Omental fat pad (tissue), 4 donors: Measurements from ENCODE around the gene ATG2B. TPM values are rescaled to one million over a fixed set of nuclear protein-coding genes. Genes with fewer than 3 reads are reported as not detected.

Source experiments
- ATAC-seq: fragments of 150-250 bp; one replicate; pipeline ENCODE4 v1.9.1; 2016; ENCODE audit warnings: mild to moderate bottlenecking, moderate library complexity; ENCODE audit not compliant: low FRiP score
- DNase-seq: peaks from one replicate; pipeline ENCODE4 v3.0.0-alpha.2; 2019; ENCODE audit warnings: low spot score
- total RNA-seq, 4 donors: library from RNA; depleted of rRNA; stranded (reverse); fragments of >200 nt; gene quantifications; one replicate each; pipeline ENCODE4 v1.1.0, GENCODE V29; 2016
- TF ChIP-seq, protein P1 (sequence below), 3 donors: fragments of 450-650 bp; IDR thresholded peaks; one replicate each; pipeline ENCODE4 v1.5.1; 2016 to 2017; ENCODE audit warnings: antibody characterized with exemption in 3 of 3, mild to moderate bottlenecking in 3 of 3, moderate library complexity in 2 of 3

Gene ATG2B
- total RNA-seq, 4 donors from 2014 or later = 22.9 to 33.1 (median 27.3) TPM

DNA sequence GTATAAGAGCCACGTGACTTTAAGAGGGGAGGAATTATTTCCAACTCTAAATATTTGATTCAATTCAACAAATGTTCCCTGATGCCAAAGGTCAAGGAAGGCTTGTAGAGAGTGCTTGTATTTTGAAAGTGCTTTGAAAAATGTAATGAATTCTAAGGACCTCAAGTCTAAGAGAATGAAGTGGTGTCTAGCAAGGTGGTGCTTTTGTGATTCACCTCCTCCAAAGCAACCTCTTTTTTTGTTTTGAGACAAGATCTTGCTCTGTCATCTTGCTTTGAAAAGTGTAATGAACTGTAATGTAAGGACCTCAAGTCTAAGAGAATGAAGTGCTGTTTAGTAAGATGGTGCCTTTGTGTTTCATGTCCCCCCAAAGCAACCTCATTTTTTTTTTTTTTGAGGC, 42.5 kb upstream of the ATG2B start:
- TF ChIP-seq, protein P1, sequence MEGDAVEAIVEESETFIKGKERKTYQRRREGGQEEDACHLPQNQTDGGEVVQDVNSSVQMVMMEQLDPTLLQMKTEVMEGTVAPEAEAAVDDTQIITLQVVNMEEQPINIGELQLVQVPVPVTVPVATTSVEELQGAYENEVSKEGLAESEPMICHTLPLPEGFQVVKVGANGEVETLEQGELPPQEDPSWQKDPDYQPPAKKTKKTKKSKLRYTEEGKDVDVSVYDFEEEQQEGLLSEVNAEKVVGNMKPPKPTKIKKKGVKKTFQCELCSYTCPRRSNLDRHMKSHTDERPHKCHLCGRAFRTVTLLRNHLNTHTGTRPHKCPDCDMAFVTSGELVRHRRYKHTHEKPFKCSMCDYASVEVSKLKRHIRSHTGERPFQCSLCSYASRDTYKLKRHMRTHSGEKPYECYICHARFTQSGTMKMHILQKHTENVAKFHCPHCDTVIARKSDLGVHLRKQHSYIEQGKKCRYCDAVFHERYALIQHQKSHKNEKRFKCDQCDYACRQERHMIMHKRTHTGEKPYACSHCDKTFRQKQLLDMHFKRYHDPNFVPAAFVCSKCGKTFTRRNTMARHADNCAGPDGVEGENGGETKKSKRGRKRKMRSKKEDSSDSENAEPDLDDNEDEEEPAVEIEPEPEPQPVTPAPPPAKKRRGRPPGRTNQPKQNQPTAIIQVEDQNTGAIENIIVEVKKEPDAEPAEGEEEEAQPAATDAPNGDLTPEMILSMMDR (IDR thresholded peaks at IDR 0.05) = no peak
- ATAC-seq (no peak), DNase-seq (no peak)

DNA sequence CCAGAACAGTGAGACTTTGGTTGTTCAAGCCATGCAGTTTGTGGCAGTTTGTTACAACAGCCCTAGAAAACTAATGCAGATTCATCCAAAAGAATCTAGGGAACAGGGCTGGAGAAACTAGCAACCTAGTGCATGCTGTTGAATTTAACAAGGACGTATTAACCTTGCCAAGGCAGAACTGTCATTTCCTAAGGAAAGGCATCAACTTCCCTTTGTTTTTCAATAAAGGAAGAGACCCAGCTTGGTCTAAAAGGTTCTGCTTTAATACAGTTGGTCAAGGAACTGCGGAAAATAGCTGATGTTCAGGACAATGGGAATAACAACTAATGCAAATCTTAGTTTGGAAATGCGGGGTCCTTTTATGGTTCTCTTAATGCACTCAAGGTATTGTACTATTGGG, 40.3 kb upstream of the ATG2B start:
- ATAC-seq = no peak
- DNase-seq = no peak
- TF ChIP-seq, protein P1 (IDR thresholded peaks at IDR 0.05) = no peak

DNA sequence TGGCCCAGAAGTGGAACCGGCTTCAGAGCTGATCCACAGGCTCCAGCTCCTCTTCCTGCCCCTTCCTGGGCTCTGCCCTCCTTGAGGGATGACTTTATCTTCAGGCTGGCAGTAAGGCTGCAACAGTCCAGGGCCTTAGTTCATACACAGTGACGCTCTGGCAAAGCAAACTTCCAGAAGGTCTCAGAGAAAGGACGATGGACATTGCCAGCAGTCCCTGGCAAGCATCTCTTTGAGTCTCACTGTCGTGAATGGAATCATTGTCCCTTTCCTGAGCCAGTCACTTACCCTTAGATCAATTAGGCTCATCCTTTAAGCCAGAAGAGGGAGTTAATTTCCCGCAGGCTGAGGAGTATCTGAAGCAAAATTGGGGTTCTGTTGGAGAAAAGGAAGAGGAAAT, 37.4 kb upstream of the ATG2B start:
- TF ChIP-seq, protein P1 (IDR thresholded peaks at IDR 0.05) = no peak
- DNase-seq = no peak
- no peak for ATAC-seq

DNA sequence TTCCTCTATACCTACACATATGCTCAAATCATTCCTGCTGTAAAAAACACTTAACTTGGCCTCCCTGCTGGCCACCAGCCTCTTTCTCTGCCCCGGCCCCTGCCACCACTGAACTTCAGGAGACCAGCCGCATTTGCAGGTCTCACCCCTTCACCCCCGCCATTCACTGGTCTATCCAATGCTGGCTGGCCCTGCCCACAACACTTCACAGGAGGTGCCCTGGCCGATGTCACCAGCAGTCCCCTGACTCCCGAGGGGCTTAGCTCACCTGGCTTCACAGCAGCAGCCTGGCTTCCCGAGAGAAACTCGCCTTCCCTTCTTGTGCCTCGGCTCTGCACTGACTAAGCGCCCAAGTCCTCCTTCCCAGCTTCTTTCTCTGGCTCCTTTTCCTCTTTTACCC, 36.3 kb upstream of the ATG2B start:
- TF ChIP-seq, protein P1 (IDR thresholded peaks at IDR 0.05) = no peak
- DNase-seq = no peak
- ATAC-seq = no peak

DNA sequence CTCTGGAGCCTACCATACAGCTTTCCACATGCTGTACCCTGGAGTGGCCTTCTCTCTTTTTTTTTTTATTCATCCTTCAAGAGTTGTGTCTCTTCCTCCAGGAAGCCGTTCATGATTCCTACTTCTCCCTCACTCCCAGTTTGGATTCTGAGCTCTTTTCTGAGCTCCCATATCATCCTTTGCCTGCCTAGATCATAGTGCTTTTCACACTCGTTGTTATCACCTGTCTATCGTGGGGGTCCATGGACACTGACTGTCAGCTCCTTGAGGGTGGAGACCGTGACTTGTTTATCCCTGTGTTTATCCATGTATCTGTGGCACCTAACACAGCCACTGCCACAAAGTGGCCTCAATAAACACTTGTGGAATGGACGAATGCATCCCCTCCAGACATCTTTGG, 35.8 kb upstream of the ATG2B start:
- TF ChIP-seq, protein P1 (IDR thresholded peaks at IDR 0.05) = no peak
- DNase-seq = no peak
- ATAC-seq = no peak

DNA sequence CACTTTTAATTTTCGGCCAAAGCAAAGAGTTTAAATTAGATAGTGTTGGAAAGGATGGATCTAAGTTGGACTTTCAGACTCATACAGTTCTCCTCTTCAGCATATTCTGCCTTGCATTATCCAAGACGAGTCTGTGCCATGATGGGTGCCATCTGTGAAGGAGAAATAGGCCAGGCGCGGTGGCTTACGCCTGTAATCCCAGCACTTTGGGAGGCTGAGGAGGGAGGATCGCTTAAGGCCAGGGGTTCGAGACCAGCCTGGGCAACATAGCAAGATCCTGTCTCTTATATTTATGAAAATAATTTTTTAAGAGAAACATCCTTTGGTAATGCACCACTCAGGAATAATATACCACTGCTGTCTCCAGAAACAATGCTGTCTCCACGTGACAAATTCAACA, 35.3 kb upstream of the ATG2B start:
- TF ChIP-seq, protein P1 (IDR thresholded peaks at IDR 0.05) = no peak
- ATAC-seq (no peak), DNase-seq (no peak)

DNA sequence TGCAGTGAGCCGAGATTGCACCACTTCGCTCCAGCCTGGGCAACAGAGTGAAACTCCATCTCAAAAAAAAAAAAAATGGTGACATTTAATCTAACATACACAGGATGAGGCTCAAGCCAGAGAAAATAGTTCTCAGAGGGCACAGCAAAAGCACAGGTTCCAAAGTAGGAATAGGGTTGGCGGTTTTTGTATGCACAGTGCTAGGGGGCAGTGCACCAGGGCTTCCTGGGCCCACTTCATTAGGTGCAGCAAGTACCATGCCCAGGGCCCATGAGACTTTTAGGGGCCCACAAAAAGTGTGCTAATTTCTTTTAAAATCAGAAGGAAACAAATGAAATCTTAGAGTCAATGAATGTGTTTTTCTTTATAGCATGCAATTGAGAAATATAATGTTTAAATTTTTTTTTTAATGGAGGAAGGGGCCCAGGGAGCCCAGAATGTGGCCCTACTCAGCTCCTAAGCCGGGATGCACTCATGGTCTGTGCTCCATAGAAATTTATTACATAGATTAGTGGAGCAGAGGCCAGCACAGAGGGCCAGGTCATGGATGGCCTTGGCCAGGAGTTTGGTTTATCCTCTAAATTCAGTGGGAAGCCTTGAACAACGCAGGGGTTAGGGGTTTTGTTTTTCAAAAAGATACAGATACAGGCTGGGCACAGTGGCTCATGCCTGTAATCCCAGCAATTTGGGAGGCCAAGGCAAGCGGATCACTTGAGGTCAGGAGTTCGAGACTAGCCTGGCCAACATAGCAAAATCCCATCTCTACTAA, 31.1 kb upstream of the ATG2B start:
- DNase-seq = no peak
- ATAC-seq = no peak
- TF ChIP-seq, protein P1 (IDR thresholded peaks at IDR 0.05) = no peak
